ENCODE measurements around the gene MYADML2. TPM values are rescaled to one million over a fixed set of nuclear protein-coding genes. Genes with fewer than 3 reads are reported as not detected.

MYADML2 gene
- total and polyA plus RNA-seq, 2 of the 8 experiments (the other 6 are each of a cell fraction or from before 2014, with no cell fraction given) = 0.26 to 0.47 TPM

DNA sequence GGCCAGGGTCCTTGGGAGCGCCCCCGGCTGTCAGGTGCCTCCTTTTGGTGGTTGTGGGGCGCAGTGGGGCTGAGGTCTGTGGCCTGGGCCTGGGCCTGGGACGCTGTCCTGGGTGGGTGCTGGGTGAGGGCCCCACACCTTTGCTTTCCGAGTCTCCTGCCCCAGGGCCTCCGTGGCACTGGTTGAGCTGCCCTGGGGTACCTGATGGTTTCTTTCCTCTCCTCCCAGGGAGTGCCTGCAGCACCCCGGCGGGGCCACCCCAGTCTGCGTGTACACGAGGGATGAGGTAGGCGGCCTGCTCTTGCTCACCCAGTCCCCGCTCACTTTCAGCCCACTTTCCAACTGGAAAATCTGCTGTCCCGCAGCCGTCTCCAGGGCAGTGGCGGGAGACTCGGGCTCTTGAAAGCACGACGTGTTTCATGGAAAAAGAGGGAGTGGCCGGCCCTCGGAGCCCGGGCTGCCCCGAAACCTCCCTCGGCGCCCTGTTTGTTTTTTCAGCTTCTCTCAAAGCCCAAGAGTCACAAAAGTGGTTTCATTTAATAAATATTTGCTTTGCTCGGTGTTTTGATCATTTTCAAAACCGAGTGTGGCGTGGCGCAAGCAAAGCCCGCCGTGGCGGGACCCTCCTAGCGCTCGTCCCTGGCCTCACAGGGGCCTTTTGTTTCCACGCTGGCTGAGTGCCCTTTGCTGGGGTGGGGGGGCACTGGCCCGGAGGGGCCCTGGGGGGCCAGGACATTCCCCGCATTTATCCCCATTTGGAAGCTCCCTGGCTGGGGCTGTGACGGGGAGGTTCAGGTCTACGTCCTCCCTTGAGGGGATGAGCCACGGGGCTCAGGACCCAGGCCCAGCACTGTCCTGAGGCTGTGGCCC lies 47.8 kb upstream of the MYADML2 start:
- no peak overlapping the region for H4K5ac ChIP-seq (ENCODE audit: insufficient read length, low read depth, low read length)
- H2BK5ac ChIP-seq (ENCODE audit: low read depth, low read length) = 0 out of 2 replicates have a peak overlapping the region, but pooled peaks have one; percentile 52
- peak in 1 of 2 experiments; percentile 46 for DNase-seq (ENCODE audit: low read depth in 1 of 2, low spot score in 2 of 2)
- no peaks in the 10 kb centered on the region for H3K23me2 ChIP-seq (ENCODE audit: low read depth, low read length)
- H2BK20ac ChIP-seq (ENCODE audit: low read length) = no peak overlapping the region
- FAIRE-seq = no peak
- 92% methylated on average over 27 of the region's 39 CpGs; no CpG with 5 or more reads in 1 of the 2 experiments for WGBS, 2 experiments (ENCODE audit: extremely low coverage in 1 of 2, insufficient coverage in 1 of 2, insufficient read length in 1 of 2, insufficient replicate concordance in 2 of 2, low coverage in 1 of 2, low lambda C conversion rate in 2 of 2, missing lambda C conversion rate in 1 of 2)
- TF ChIP-seq, protein P1, sequence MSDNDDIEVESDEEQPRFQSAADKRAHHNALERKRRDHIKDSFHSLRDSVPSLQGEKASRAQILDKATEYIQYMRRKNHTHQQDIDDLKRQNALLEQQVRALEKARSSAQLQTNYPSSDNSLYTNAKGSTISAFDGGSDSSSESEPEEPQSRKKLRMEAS (IDR thresholded peaks at IDR 0.05) = no peak
- TF ChIP-seq NRF1 (IDR thresholded peaks at IDR 0.05; ENCODE audit: low read depth, low read length) (no peak), TAF7 (optimal IDR thresholded peaks at IDR 0.05; ENCODE audit: borderline replicate concordance, low read depth, low read length) (no peak), SP1 (IDR thresholded peaks at IDR 0.05; ENCODE audit: low read depth, low read length) (no peak), TBP (IDR thresholded peaks at IDR 0.05; ENCODE audit: low read depth, low read length) (no peak), SIRT6 (IDR thresholded peaks at IDR 0.05; ENCODE audit: low read length) (no peak), CTBP2 (IDR thresholded peaks at IDR 0.05; ENCODE audit: borderline replicate concordance, insufficient read depth, insufficient read length, low read length) (no peak), SP4 (IDR thresholded peaks at IDR 0.05; ENCODE audit: low read length) (no peak), BRCA1 (IDR thresholded peaks at IDR 0.05; ENCODE audit: low read depth, low read length) (no peak), RFX5 (IDR thresholded peaks at IDR 0.05; ENCODE audit: borderline replicate concordance, low read depth, low read length) (no peak)
- H3K4me1 ChIP-seq (replicated peaks in 1 of 4; ENCODE audit: control insufficient read depth in 3 of 4, insufficient read depth in 4 of 4, low read length in 3 of 4) = peaks cover 0 to 31% (median 27%) of the 10 kb centered on the region in 4 experiments; a peak in 6 of 7 replicates
- no peaks in the 10 kb centered on the region for H3K9me3 ChIP-seq (ENCODE audit: insufficient read depth in 2 of 2, low read depth in 1 of 2, low read length in 1 of 2)
- H4K91ac ChIP-seq (replicated peaks; ENCODE audit: insufficient read length, low read length) = no peak overlapping the region
- H3K4ac ChIP-seq (replicated peaks; ENCODE audit: insufficient read length, low read depth, low read length) = no peak overlapping the region
- 0 out of 2 replicates have a peak overlapping the region, but pooled peaks have one; percentile 34 for H3K27ac ChIP-seq (ENCODE audit: low read depth, low read length)
- ChIA-PET CTCF (ENCODE audit: partially characterized antibody) (interaction anchor here (1.3 to 3.2 kb wide), 13 partner anchors 10 to 126 kb away, joined by 3 to 20 read pairs (median 6); partner anchors contain the start of gene MAFG), POLR2A (ENCODE audit: partially characterized antibody) (interaction anchor here (1.1 to 1.4 kb wide), 3 partner anchors 9 to 74 kb away, joined by 3 read pairs; no protein-coding TSS in a partner anchor)
- no peaks in the 10 kb centered on the region for H3K27me3 ChIP-seq (replicated peaks in 1 of 4; ENCODE audit: control insufficient read depth in 3 of 4, extremely low read depth in 1 of 4, insufficient read depth in 3 of 4, low read length in 3 of 4)
- H3K36me3 ChIP-seq (ENCODE audit: control insufficient read depth in 2 of 4, insufficient read depth in 4 of 4, low read length in 3 of 4) = no peaks in the 10 kb centered on the region
- H2BK15ac ChIP-seq (ENCODE audit: low read length) = no peak overlapping the region
- no peak overlapping the region for H3K4me3 ChIP-seq (ENCODE audit: extremely low read depth in 1 of 4, insufficient read depth in 2 of 4, low read depth in 3 of 4, low read length in 4 of 4)
- H3K18ac ChIP-seq (ENCODE audit: extremely low read depth, low read length) = no peak overlapping the region
- no peak overlapping the region for H2AFZ ChIP-seq (ENCODE audit: low read length)
- H3K23ac ChIP-seq (ENCODE audit: insufficient read length) = no peak overlapping the region
- H3K79me2 ChIP-seq (ENCODE audit: control insufficient read depth in 1 of 2, insufficient read depth in 2 of 2, low read length in 2 of 2) = no peaks in the 10 kb centered on the region; a peak in 1 of 4 replicates
- no peak overlapping the region for H3K14ac ChIP-seq (ENCODE audit: insufficient read length)
- H3K79me1 ChIP-seq (ENCODE audit: low read depth, low read length) = peaks cover 5% of the 10 kb centered on the region
- H2BK120ac ChIP-seq (replicated peaks; ENCODE audit: low read depth, low read length) = no peak overlapping the region
- peak overlapping the region; percentile 80 for H4K8ac ChIP-seq (ENCODE audit: extremely low read depth, insufficient read depth, low read length)
- no peak overlapping the region for H2AK5ac ChIP-seq (ENCODE audit: low read depth, low read length)
- H3K9ac ChIP-seq (replicated peaks in 1 of 4; ENCODE audit: extremely low read depth in 1 of 4, low read depth in 3 of 4, low read length in 3 of 4) = no peak overlapping the region
- H3K56ac ChIP-seq (replicated peaks; ENCODE audit: insufficient read length, low read depth, low read length) = no peak overlapping the region
- H3K4me2 ChIP-seq (ENCODE audit: insufficient read depth in 1 of 2, low read depth in 2 of 2, low read length in 2 of 2) = no peak overlapping the region
- H2BK12ac ChIP-seq (ENCODE audit: low read depth, low read length) = 0 out of 2 replicates have a peak overlapping the region, but pooled peaks have one; percentile 17
- H4K20me1 ChIP-seq (replicated peaks in 1 of 2; ENCODE audit: control insufficient read depth in 1 of 2, insufficient read depth in 2 of 2, low read length in 2 of 2) = peaks cover 3 to 15% of the 10 kb centered on the region in 2 experiments
